ENCODE data around the gene CCL2.

CCL2 gene

DNA sequence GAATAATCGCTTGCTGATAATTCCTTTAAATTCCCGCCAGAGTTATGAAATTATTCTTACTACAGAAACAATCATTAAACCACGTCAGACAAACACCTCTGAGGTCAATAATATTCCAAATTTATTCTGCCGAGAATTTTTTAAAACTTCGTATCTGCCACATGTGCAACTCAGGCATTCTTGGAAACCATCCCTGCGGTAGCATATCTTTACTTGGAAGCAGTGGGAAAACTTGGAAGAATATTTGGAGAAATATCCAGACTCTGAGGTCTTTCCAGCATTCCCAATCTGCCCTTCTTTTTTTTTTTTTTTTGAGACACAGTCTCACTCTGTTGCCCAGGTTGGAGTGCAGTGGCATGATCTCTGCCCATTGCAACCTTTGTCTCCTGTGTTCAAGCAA, 28.5 kb downstream of the CCL2 start:
- TF ChIP-seq, protein P1, sequence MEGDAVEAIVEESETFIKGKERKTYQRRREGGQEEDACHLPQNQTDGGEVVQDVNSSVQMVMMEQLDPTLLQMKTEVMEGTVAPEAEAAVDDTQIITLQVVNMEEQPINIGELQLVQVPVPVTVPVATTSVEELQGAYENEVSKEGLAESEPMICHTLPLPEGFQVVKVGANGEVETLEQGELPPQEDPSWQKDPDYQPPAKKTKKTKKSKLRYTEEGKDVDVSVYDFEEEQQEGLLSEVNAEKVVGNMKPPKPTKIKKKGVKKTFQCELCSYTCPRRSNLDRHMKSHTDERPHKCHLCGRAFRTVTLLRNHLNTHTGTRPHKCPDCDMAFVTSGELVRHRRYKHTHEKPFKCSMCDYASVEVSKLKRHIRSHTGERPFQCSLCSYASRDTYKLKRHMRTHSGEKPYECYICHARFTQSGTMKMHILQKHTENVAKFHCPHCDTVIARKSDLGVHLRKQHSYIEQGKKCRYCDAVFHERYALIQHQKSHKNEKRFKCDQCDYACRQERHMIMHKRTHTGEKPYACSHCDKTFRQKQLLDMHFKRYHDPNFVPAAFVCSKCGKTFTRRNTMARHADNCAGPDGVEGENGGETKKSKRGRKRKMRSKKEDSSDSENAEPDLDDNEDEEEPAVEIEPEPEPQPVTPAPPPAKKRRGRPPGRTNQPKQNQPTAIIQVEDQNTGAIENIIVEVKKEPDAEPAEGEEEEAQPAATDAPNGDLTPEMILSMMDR (IDR thresholded peaks at IDR 0.05; ENCODE audit: control insufficient read depth, extremely low read depth, insufficient read depth): no peak
- H3K4me3 ChIP-seq (ENCODE audit: low read depth, low read length): no peak overlapping the region
- no peak for DNase-seq (ENCODE audit: low read depth)

DNA sequence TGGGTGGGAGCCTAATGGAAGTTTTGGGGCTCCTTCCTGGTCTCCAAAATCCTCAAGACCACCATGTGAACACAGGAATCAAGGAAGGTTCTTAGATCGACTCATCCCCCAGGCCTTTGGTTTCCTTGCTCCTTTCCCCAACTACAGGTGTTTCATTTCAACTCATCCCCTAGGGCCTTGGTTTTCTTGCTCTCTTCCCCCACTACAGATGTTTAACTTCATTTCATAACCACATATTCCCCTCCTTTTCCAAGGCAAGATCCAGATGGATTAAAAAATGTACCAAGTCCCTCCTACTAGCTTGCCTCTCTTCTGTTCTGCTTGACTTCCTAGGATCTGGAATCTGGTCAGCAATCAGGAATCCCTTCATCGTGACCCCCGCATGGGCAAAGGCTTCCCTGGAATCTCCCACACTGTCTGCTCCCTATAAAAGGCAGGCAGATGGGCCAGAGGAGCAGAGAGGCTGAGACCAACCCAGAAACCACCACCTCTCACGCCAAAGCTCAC, 30.3 kb downstream of the CCL2 start, which contains the start of gene CCL11:
CCL11 (plus strand) TSS at position 457 of the 507 bp plus-strand sequence. CDS start 67 bp downstream, outside the sequence.
- no peak within 1 kb of the TSS for H3K4me3 ChIP-seq (ENCODE audit: low read depth, low read length)
- TF ChIP-seq, protein P1 (IDR thresholded peaks at IDR 0.05; ENCODE audit: control insufficient read depth, extremely low read depth, insufficient read depth): no peak
- no peak for DNase-seq (ENCODE audit: low read depth)

DNA sequence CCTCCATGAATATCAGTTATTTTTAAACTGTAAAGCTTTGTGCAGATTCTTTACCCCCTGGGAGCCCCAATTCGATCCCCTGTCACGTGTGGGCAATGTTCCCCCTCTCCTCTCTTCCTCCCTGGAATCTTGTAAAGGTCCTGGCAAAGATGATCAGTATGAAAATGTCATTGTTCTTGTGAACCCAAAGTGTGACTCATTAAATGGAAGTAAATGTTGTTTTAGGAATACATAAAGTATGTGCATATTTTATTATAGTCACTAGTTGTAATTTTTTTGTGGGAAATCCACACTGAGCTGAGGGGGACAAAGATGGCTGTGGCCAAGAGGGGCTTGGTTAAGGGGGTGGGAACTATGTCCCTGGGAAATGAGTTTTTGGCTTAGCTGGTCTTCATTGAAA, 32.8 kb downstream of the CCL2 start:
- DNase-seq (ENCODE audit: low read depth): no peak
- H3K4me3 ChIP-seq (ENCODE audit: low read depth, low read length): no peak overlapping the region
- TF ChIP-seq, protein P1 (IDR thresholded peaks at IDR 0.05; ENCODE audit: control insufficient read depth, extremely low read depth, insufficient read depth): no peak

DNA sequence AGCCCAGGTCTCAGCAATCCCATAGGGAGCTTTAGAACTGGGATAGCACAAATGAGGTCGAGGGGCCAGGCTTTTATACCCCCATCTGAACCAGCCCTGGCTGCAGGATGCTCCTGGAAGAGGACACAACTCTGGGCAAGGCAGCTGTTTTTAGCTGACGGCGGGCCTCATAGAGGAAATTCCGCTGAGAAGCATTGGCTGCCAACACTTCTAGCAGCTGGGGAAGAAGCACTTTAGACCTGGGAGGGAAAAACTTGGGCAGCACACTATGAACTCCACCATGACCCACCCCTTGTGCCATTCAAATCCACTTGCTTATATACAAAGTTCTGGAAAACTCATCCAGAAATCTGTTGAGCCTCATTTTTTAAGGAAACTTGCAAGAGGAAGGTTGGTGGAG, 35.5 kb downstream of the CCL2 start:
- DNase-seq (ENCODE audit: low read depth): no peak
- no peak overlapping the region for H3K4me3 ChIP-seq (ENCODE audit: low read depth, low read length)
- TF ChIP-seq, protein P1 (IDR thresholded peaks at IDR 0.05; ENCODE audit: control insufficient read depth, extremely low read depth, insufficient read depth): no peak

DNA sequence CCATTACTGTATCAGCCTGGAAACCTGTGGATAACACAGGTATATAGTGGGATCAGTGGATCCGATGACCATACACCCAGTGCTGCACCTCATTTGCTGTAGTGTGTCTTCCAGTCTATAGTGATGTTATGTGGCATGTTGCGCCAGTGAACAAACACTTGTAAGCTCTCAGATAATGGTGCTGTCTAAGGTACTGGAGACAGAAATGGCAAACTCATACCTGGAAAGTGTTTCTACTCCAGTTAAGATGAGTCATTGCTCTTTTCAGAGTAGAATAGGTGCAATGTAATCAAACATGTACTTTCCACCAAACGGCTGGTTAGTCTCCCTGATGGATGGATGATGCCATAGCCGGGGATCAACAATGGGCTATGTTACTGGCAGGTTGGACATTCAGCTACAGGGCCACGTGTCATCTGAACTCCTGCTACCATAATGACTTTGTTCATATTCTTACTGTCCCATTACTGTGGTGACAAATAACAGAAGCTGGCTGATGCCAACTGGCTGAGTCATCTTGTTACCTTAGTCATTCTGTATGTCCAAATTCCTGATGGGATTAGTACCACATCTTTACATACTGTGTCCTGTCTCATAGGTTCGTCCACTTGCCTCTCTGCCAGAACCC, 36.8 kb downstream of the CCL2 start:
- H3K4me3 ChIP-seq (ENCODE audit: low read depth, low read length): no peak overlapping the region
- DNase-seq (ENCODE audit: low read depth): no peak
- TF ChIP-seq, protein P1 (IDR thresholded peaks at IDR 0.05; ENCODE audit: control insufficient read depth, extremely low read depth, insufficient read depth): no peak

DNA sequence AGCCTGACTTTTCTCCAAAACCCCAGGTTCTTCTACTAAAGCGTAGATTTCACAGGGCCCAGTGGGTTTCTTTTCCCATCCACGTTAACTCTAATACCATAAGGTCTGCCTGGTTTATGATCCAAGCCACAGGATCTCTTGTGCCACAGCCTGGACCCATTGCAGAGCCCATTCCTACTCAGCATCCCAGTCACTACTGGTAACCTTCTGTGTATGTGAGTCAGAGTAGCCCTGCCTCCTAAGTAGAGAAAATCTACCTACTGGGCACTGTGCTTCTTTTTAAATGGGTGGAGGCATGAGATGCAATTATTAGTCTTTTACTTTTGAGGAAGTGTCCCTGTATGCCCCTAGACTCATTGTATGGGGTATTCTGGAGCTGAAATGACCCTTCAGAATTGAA, 43.9 kb downstream of the CCL2 start:
- TF ChIP-seq, protein P1 (IDR thresholded peaks at IDR 0.05; ENCODE audit: control insufficient read depth, extremely low read depth, insufficient read depth): no peak
- no peak overlapping the region for H3K4me3 ChIP-seq (ENCODE audit: low read depth, low read length)
- DNase-seq (ENCODE audit: low read depth): no peak
